ENCODE measurements around the gene SOX6.
"Not testable (repeated sequence)": the region's sequence is repeated elsewhere in the genome, so short reads cannot be mapped to it uniquely, and the experiment has no call there.

The SOX6 gene

GRCh38 chr11:16356057-16356760 lies at the start of gene SOX6:
Gene SOX6, minus strand, starts transcription at chr11:16356546. Its CDS starts 15,298 bp downstream, at chr11:16341248.
- no peak for DNase-seq

GRCh38 chr11:16404781-16405285 lies 48.5 kb upstream of the SOX6 start:
- peak; percentile 79 for DNase-seq

- DNase-seq = no peak
Measured at GRCh38 chr11:16403851-16404250, 47.5 kb upstream of the SOX6 start.

GRCh38 chr11:16403448-16403803 lies 47.1 kb upstream of the SOX6 start:
- DNase-seq = no peak

GRCh38 chr11:16402654-16403447 lies 46.5 kb upstream of the SOX6 start:
- DNase-seq = no peak

GRCh38 chr11:16397390-16397789 lies 41.0 kb upstream of the SOX6 start:
- no peak for DNase-seq

- no peak for DNase-seq
Measured at GRCh38 chr11:16395601-16396000, 39.3 kb upstream of the SOX6 start.

GRCh38 chr11:16394947-16395346 lies 38.6 kb upstream of the SOX6 start:
- DNase-seq = no peak

GRCh38 chr11:16393340-16393739 lies 37.0 kb upstream of the SOX6 start:
- DNase-seq = no peak

- DNase-seq = no peak
Measured at GRCh38 chr11:16392616-16393015, 36.3 kb upstream of the SOX6 start.

GRCh38 chr11:16390826-16391225 lies 34.5 kb upstream of the SOX6 start:
- DNase-seq = not testable (repeated sequence)

- no peak for DNase-seq
Measured at GRCh38 chr11:16385099-16385498, 28.8 kb upstream of the SOX6 start.

GRCh38 chr11:16382638-16383380 lies 26.5 kb upstream of the SOX6 start:
- DNase-seq = no peak

GRCh38 chr11:16382186-16382585 lies 25.8 kb upstream of the SOX6 start:
- DNase-seq = no peak

- no peak for DNase-seq
Measured at GRCh38 chr11:16380941-16381568, 24.7 kb upstream of the SOX6 start.

GRCh38 chr11:16378906-16379305 lies 22.6 kb upstream of the SOX6 start:
- no peak for DNase-seq

GRCh38 chr11:16377746-16378145 lies 21.4 kb upstream of the SOX6 start:
- DNase-seq = no peak

- DNase-seq = not testable (repeated sequence)
Measured at GRCh38 chr11:16375664-16376063, 19.3 kb upstream of the SOX6 start.

- no peak for DNase-seq
Measured at GRCh38 chr11:16373768-16374167, 17.4 kb upstream of the SOX6 start.

GRCh38 chr11:16372355-16372754 lies 16.0 kb upstream of the SOX6 start:
- no peak for DNase-seq

- DNase-seq = no peak
Measured at GRCh38 chr11:16367252-16367651, 10.9 kb upstream of the SOX6 start.

- no peak for DNase-seq
Measured at GRCh38 chr11:16365581-16366228, 9.4 kb upstream of the SOX6 start.

GRCh38 chr11:16364254-16364653 lies 7.9 kb upstream of the SOX6 start:
- no peak for DNase-seq

Data from NCI-H524 treated with DMSO at 0.1 percent for 48 hours (cell line).